Activated CD8-positive, alpha-beta memory T cell treated with anti-CD3 and anti-CD28 coated beads, Interleukin-2, amount 50 U/mL, for 1 hour (primary cell): ENCODE results near the gene ZBTB21.

Experiments
- DNase-seq: peaks from one replicate; pipeline ENCODE4 v3.0.0-alpha.2; 2020; ENCODE audit errors: extremely low read depth

ZBTB21 gene

DNA sequence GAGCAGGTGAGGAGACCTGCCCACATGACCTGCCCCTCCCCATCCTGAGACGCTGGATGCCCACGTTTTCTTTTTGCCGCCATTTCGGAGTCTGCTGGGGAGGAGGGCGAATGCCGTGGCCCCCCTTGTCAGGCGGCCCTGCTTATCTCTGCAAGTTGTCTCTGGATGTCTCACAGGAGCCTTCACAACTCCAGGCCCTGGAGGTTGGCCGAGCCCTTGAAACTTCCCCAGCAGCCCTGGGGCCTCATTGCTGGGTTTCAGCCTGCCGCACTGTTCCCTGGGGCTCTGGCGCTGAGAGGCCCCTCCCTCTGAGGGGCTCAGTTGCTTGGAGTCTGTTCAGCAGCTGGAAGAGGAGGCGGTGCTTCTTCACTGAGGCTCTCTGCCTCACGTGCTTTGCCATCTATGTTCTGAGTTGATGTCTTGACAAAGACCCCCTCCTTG lies 29.8 kb upstream of the ZBTB21 start:
- DNase-seq, result no peak

DNA sequence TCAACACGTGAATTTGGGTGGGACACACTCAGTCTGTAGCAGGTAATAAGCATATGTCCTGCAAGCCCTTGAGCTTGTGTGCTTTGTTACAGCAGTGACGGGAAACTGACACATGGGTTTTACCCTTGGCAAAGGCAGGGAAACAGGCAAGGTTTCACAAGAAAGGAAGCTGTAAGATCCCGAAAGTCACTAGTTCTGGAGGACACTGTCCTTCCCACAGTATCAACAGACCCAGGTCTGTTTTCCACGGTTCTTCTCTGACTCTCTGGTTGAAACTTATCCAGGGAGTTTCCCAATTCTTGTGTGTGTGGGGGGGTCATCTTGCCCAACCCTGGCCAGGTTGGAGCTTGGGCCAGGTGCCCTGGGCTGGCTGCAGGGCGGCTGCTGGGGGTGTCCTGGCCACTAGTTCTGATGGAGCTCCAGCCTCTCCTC lies 29.3 kb upstream of the ZBTB21 start:
- no peak for DNase-seq

DNA sequence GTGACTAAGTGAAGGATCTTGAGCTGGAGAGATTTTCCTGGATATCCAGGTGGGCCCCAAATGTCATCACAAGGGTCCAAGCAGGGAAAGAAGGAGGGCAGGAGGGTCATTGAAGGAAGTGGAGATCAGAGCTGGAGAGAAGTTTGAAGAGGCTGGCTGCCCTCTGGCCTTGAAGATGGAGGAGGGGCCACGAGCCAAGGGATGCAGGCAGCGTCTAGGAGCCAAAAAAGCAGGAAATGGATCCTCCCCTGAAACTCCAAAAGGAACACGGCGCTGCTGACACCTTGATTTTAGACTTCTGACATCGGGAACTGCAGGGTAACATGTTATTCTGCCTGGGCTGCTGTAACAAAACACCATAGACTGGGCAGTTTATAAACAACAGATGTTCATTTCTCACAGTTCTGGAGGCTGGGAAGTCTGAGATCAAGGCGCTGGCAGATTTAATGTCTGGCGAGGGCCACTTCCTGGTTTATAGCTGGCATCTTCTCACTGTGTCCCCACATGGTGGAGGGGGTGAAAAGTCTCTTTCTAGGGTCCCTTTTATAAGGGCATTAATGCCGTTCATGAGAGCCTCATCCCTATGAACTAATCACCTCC lies 28.8 kb upstream of the ZBTB21 start:
- no peak for DNase-seq

DNA sequence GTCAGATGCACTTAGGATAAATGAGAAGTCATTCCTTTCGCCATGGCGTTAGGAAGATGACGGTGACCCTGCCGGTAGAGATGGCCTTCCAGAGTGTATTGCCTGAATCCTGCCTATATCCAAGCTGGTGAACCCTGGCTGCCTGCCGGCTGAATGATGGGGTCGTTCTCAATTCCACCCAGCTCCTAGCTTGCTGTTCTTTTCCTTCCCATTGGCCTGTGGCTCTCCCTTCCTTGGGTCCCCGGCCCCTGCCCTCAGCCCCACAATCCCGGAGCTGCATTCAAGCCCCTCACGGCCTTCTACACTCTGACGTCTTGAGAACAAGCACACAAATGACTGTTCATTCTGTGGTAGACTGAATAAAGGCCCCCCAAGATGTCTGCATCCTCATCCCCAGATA lies 28.2 kb upstream of the ZBTB21 start:
- no peak for DNase-seq

DNA sequence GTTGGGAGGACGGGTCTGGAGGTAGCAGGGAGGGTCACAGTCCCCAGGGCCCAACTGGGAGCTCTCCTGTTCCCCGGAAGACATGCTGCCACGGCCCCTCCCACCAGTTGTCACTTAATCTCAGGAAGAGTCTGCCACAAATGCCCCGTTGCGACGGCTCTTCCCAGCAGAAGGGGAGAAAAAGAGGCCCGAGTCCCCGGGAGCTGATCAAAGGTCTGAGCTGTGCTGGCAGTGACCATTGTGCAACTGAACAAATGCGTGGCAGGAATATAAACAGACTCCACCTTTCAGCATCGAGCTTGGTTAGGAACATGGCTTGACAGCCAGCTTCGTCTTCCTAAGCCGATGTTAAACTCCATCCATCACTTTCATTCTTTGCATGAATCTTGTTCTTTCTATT lies 27.8 kb upstream of the ZBTB21 start:
- no peak for DNase-seq

DNA sequence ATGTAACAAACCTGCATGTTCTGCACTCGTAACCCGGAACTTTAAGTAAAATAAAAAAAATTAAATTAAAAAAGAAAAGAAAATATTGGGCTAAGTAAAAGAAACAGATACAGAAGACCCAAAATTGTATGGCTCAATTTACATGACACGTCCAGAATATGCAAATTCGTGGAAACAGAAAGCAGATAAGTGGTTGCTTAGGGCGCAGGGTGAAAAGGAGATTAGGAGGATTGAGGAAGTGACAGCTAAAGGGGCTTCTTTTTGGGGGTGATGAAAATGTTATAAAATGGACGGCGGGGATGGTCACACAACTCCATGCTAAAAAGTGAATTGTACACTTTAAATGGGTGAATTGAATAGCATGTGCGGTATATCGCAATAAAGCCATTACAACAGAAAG lies 27.4 kb upstream of the ZBTB21 start:
- DNase-seq, result no peak

DNA sequence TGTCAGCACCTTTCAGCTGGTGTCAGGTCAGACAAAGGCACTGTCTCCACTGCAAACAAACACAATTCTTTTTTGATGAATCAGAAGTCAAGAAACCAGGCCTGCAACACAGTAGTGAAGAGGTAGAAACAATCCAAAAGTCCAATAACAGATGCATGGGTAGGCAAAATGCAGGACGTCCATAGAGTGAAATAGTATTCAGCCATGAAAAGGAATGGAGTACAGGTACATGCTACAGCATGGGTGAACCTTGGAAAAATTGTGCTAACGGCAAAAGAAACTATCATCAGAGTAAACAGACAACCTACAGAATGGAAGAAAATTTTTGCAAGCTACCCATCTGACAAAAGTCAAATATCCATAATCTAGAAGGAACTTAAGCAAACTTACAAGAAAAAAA lies 26.2 kb upstream of the ZBTB21 start:
- no peak for DNase-seq

DNA sequence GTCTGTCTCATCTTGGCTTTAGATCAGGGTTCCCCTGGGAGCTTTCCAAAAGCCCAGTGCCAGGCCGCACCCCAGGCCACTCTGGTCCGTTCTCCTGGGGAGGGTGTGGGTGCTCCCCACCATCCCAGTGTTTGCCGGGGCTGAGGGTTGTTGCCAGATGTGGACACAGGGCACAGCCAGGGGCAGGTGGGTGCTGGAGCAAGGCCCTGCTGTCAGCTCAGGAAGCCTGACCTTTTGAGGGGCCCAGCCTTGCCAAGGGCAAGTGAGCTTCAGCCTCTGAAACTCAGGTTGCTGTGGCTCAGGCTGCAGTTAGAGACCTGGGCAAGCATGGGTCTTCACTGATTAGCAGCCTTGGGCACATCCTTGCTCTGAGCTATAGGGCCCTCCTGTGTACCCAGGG lies 22.8 kb upstream of the ZBTB21 start:
- no peak for DNase-seq

DNA sequence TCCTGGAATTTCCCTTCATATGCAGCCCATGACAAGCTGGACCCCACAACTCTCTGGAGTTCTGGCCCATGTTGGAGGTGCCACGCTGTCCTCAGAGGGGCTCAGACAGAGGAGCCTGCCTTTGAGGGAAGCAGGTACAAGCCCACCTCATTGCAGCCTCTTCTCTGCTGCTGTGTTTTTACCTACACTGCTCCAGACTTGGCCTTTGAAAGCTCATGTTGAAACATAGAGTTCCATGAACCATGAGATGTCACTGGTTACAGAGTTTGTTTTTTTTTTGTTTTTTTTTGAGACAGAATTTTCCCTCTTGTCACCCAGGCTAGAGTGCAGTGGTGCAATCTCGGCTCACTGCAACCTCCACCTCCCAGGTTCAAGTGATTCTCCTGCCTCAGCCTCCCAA lies 22.1 kb upstream of the ZBTB21 start:
- no peak for DNase-seq

DNA sequence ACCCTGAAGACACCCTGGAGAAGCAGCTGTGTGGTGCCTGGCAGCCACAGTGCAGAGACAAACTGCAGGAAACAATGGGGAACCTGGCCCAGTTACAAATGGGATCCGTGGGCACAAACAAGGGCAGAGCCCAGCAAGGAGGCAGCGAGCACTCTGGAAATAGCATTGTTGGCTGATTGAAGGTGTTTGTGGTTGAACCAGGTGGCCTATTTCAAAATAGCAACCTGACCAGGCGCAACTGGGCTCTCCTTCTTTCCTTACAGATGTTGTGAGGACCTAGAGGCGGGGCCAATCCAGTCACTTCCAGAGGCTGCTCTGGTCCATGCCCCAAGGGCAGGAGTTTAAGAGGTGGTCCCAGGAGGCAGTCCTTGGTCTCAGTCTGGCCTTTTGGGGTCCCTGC lies 21.7 kb upstream of the ZBTB21 start:
- no peak for DNase-seq

DNA sequence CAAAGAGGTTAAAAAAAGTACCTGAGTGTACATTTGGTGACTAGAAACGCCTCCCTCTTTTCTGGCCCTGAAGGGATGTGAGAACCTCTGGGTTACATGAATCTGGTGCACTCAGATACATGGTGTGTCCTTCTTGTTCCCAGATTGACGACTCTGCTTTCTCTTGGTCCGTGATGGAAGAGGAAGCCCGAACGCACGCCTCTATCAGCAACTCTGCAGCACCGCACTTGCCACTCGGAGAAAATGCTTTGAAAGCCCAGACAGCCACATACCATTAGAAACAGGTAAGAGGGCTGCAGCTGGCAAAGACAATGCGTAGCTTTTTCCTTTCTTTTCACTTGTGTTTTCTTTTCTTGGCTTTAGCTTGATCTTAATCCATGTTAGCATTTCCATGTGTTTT lies 21.1 kb upstream of the ZBTB21 start:
- no peak for DNase-seq

DNA sequence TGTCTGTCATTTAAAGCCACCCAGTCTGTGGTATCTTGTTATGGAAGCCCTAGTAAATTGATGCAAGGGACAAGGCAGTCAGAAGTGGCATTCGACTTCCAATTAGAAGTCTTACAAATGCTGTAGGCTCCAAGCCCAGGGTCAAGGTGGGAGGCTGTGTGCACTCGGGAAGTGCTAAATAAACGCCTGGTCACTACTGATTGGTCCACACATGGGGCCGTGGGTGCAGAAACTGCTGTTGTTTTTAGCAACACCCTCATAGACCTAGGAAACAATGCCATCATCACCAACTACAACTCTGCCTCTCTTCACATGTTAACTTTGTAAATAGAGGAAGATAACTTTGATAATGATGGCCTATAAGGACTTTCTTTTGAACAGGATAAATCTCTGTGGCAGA lies 20.2 kb upstream of the ZBTB21 start:
- no peak for DNase-seq

DNA sequence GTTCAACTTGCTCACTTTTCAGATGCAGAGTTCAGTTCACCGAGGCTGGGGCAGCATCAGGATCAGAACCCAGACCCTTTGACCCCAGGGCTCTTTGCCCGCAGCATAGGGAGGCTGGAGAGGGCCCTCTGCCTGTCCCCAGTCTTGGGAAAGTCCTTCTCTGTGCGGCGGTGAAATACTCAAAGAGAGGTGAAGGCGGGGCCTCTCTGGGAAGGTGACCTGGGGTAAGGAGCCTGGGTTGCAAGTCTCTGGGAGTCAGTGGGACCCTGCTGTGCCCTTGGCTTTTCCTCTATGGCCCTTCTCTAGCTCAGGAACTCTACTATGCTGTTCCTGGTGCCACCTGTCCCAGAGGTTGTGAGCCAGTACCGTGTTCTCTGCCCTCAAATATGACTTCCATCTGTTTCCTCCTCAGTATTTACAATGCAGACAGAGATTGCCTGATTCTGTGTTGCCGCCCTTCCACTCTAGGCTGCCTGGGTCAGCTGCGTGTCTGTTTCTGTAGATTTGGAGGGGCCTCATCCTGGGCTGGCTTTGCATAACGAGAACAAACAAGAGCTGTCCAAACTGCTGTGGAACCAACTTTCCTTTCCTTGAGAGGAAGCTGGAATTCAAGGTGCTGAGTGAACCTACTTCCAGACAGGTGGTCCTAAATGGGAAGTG lies 18.7 kb upstream of the ZBTB21 start:
- DNase-seq, result no peak

DNA sequence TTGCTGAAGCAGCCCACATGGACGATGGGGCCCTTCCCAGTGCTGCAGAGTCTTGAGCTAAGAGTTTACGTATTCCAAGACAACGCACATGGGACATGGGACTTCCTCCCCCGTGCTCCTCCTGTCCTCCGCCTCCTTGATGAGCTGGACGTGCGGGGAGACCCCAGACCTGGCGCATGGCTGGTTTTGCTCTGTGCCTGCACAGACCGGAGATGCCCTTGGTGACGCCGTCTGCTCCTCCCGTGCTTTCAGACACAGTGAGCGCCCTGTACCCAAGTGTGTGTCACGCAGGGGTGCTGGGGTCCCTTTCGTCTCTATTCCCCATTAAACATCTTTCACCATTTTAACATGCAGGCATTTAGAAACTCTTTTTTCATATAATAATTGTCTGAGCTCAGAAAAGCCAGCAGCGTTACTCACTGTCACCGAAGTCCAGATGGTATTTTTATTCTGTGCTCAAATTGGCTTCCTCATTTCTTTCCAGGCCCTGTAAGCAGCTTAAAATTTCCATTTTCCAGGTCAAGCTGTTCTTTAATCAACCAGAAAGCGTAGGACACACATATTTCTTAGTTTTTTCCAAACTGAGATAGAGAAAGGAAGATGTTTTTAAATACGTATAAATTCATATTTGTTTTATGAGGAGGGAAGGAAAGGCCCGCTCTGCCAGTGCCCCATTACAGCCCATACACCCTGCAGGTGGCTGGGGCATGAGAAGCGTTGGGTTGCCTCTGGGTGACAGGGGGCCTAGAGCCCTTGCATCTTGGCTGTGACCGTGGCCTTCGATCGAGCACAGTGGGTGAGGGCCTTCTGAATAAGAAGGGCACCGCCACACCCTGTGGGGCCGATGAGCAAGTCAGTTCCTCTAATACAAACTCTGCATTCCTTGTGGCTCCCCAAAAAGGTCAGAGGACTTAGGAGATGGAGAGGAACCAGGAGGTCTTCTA lies 17.9 kb upstream of the ZBTB21 start:
- DNase-seq, result no peak

DNA sequence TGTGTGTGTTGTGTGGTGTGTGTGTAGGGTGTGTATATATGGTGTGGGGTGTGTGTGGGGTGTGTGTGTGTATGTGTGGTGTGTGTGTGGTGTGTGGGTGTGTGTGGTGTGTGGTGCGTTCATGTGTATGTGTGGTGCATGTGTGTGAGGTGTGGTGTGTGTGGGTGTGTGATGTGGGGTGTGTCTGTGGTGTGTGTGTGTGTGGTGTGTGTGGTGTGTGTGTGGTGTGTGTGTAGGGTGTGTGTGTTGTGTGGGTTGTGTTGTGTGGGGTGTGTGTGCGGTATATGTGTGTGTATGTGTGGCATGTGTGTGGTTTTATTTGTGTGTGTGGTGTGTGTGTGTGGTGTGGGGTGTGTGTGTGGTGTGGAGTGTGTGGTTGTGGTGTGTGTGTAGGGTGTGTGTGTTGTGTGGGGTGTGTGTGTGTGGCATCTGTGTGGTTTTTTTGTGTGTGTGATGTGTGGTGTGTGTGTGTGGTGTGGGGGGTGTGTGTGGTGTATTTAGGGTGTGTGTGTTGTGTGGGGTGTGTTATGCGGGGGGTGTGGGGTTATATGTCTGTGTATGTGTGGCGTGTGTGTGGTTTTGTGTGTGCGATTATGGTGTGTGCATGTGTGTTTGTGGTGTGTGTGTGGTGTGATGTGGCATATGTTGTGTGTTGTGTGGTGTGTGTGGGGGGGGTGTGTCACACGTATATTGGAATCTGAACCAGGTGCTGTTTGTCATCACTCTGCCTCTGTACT lies 17.1 kb upstream of the ZBTB21 start:
- no peak for DNase-seq

DNA sequence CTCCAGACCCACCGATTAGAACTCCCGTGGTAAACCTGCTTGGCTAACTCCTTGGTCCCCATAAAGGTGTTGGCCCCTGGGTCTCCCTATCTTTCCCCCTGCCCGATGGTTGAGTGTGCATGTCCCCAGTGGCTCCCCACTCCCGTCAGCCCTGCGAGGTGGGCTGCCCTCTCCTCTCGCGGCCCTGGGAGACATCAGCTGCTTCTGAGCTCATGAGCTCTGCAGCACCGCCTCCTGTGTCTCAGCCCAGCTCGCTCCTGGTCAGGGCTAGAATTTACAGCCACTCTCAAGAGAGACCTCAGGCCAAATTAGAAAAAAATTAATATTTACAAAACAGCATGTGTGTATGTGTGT lies 15.9 kb upstream of the ZBTB21 start:
- no peak for DNase-seq

DNA sequence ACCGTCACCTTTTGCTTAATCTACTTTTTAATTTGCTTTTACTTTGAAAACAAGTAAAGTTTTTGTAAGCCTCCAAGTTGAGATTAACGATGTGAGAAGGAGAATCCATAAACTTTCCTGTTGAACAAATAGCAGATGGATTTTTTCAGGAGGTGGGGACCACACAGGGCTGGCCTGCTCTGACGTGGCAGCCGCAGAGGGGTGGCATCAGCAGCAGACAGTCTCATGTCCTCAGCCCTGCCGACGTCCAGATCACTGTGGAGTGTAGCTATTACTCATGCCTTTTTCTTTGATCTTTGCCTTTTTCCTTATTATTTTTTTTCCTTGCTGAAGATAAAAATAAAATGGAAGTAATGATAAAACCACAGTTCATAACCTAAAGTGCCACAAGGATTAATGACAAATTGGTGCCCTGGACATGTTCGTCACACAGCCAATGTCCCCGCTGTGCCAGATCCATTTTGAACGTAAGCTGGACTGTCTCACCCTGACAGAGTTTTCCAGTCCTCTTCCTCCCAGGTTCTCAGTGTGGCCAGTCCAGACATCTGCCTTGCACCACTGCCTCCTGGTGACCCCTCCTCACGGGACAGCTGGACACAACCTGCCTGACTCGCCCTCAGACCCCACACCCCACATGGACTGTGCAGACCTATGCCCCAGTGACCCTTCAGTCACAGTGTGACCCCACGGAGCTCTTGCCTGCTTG lies 15.4 kb upstream of the ZBTB21 start:
- DNase-seq, result no peak

DNA sequence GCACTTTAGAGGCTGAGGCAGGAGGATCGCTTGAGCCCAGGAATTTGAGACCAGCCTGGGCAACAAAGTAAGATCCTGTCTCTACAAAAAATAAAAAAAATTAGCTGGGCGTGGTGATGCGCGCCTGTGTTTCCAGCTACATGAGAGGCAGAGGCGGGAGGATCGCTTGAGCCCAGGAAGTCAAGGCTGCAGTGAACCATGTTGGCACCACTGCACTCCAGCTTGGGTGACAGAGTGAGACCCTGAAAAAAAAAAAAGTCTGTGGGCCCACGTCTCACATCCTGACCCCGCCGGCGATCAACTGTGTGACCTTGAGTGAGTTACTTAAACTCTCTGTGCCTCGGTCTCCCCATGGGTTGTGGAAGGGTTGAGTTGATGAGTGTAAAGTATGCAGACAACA lies 12.7 kb upstream of the ZBTB21 start:
- no peak for DNase-seq

DNA sequence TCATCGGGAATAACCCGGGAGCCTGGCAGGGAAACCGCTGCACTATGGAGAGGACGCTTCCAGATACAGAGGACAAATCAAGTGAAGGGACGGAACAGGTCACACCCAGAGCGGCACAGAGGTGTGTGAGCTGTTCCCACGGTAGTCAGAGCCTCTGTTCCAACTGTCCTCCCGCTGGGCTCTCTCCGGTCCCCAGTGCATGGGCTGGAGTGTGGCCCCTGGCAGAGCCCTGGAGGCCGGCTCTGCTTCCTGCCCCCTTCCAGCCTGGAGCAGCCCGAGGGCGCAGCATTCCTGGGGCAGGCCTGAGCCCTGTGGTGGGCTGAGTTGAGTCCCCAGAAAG lies 11.9 kb upstream of the ZBTB21 start:
- DNase-seq, result no peak

DNA sequence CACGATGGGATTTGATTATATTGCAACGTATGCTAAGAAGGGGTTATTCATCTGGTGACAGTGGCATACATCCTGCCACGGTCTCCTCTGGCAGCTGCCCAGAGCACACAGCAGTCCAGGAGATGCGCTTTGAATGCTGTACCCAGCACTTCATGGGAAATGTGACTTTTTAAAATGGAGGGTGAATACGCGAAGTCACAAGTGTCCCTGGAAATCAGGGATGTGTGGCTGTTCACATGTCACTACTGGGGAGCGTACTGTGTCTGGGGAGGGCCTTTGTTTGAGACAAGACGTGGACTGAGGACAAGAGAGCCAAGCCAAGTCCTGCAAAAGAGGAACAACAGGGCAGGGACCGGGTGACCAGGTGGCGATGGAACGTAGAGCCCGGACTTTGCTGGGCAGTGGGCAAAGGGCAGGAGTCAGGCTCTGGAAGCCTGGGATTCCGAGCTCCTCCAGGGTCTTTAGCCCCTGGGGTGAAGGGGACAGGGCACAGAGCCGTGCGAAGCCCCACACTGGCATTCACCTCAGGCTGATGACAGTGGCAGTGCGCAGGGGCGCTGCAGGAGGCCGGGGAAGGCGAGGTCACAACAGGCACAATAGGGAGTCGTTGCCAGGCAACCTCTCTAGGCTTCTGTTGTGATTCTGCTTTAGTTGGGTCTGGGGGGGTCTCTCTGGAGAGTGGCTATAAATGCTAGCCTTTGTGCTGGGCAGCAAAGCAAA lies 11.4 kb upstream of the ZBTB21 start:
- no peak for DNase-seq

DNA sequence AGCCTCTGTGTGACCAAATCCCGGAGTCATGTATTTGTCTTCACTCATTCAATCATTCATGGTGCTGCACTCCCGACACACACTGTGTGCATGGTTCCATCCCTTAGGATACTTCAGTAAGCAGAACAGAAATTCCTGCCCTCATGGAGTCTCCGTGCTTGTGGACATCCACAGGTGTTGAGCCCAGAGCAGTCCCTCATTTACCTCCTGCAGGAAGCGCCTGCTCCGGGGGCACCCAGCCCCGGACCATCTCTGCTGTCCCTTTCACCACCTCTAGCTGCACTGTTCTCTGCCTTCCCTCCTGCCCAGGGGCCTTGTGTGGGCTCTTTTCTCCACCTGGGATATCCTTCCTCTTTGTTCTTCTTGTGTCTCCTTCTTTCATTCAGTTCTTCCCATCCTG lies 9.5 kb upstream of the ZBTB21 start:
- no peak for DNase-seq
